ENCODE data around the gene CLDND2. TPM values are rescaled to one million over a fixed set of nuclear protein-coding genes. Genes with fewer than 3 reads are reported as not detected.

Gene CLDND2
- total and polyA plus RNA-seq, 12 donors = 1.2 to 2.2 (median 1.6) TPM; not detected in 2

DNA sequence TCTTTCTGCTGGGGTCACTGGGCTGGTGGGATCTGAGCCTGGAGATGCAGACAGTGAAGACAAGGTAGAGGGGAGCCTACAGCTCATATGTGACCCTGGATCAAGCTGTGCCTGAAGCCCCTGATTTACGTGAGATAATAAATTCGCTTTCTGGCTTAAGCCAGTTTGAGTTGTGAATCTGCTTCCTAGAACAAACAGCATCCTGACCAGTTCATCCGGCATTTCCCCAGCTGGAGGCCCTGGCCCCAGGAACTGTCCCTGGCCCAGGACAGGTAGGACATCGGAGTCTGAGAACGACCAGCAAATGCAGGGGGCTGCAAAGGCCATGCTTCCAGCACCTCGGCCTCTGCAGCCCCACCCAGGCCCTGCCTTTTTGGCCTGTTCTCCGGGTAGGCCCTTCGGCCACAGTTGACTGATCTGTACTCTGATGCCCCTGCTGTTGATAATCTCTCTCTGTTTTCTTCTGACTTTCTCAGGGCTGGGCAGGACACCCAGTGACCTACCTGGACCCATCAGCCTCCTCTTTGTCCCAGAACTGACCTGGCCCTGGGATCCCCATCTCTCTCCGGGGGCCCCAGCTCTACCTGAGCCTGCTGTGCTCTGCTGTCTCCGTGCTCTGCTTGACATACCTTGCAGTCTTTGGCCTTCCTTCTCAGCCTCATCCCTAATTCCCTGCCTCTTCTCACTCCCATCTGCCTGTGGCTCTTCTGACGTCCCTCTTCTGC, 17.4 kb downstream of the CLDND2 start:
- 95 to 99% methylated on average over 11 of the region's 11 CpGs for WGBS, 2 donors
- no peak for ATAC-seq
- Histone ChIP-seq H3K4me1 (peaks cover 0 to 9% (median 0%) of the 10 kb centered on the region in 9 donors), H3K9me3 (no peaks in the 10 kb centered on the region), H3K4me3 (no peak overlapping the region), H3K27me3 (no peaks in the 10 kb centered on the region), H3K36me3 (peaks cover 0 to 66% (median 41%) of the 10 kb centered on the region in 9 donors), H3K27ac (no peak overlapping the region)
- DNase-seq = no peak
- intact Hi-C loops (cut with DNase I) = no loop called here
- TF ChIP-seq, protein P1, sequence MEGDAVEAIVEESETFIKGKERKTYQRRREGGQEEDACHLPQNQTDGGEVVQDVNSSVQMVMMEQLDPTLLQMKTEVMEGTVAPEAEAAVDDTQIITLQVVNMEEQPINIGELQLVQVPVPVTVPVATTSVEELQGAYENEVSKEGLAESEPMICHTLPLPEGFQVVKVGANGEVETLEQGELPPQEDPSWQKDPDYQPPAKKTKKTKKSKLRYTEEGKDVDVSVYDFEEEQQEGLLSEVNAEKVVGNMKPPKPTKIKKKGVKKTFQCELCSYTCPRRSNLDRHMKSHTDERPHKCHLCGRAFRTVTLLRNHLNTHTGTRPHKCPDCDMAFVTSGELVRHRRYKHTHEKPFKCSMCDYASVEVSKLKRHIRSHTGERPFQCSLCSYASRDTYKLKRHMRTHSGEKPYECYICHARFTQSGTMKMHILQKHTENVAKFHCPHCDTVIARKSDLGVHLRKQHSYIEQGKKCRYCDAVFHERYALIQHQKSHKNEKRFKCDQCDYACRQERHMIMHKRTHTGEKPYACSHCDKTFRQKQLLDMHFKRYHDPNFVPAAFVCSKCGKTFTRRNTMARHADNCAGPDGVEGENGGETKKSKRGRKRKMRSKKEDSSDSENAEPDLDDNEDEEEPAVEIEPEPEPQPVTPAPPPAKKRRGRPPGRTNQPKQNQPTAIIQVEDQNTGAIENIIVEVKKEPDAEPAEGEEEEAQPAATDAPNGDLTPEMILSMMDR (IDR thresholded peaks at IDR 0.05) = no peak

DNA sequence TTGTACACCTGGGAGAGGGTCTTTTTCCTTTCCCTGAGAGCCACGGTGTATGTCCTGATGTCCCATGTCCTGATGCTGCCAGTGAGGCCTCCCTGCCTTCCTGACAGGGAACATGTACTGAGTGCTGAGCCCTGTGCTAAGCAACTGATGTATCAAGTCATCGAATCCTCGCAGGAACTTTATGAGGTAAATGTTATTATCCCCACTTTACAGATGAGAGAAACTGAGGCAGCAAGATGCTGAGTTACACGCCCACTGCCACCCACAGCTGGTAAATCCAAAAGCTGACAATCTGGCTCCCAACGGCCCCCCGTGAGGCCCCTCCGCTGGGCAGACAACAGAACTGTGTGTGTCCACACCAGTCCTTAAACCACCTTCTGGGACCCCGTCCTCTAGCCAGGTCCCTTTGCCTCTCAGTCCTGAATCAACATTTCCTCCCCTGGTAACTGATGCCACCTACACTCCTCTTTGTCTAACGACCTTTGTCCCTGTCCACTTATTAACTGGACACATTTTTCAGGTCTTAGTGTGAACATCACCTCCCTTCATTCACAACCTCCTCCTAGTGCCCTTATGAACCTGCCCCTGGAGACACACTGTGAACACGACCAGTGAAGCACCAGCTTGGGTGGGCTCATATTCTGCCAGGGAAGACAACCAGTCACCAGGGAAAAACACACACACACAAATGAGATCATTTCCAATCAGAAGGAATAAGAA, 21.4 kb downstream of the CLDND2 start:
- intact Hi-C loops (cut with DNase I) = loop anchor here in 1 of 10 donors (10.0 kb wide), 1 partner anchor 307 kb away; no protein-coding TSS in a partner anchor

DNA sequence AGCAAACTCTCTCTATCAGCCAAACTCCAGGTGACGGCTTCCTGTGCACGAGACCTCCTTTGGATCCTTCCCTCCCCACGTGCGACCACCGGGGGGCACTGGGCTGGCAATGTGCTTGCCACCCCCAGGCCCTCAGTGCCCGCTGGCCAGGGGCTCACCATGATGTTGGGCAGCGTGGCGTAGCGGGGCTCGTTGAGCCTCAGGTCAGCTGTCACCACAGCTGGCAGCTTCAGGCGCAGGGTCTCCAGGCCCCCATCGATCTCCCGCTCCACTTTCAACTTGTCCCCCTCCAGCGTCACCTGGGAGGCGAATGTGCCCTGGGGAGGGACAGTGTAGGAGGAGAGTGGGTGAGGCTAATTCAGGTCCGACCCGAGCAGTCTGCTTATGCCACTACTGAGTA, 22.1 kb downstream of the CLDND2 start:
- Histone ChIP-seq H3K36me3 (peaks cover 0 to 74% (median 48%) of the 10 kb centered on the region in 9 donors), H3K4me1 (no peaks in the 10 kb centered on the region), H3K9me3 (no peaks in the 10 kb centered on the region), H3K27me3 (no peaks in the 10 kb centered on the region), H3K27ac (no peak overlapping the region), H3K4me3 (no peak overlapping the region)
- 91% methylated on average over 17 of the region's 17 CpGs for WGBS, 2 donors
- TF ChIP-seq, protein P1 (IDR thresholded peaks at IDR 0.05) = no peak
- intact Hi-C loops (cut with DNase I) = loop anchor here in 1 of 10 donors (10.0 kb wide), 1 partner anchor 308 kb away; no protein-coding TSS in a partner anchor
- ATAC-seq (no peak), DNase-seq (no peak)

More for the DNA sequence above, 21.4 kb downstream of the CLDND2 start:
- H3K4me3 ChIP-seq = no peak overlapping the region
- no peak for ATAC-seq
- no peak for DNase-seq
- H3K4me1 ChIP-seq = no peaks in the 10 kb centered on the region
- TF ChIP-seq, protein P1 (IDR thresholded peaks at IDR 0.05) = no peak
- peaks cover 0 to 80% (median 51%) of the 10 kb centered on the region in 9 donors for H3K36me3 ChIP-seq
- no peak overlapping the region for H3K27ac ChIP-seq
- H3K27me3 ChIP-seq = no peaks in the 10 kb centered on the region
- WGBS, 2 donors = 77 to 89% methylated on average over 10 of the region's 10 CpGs
- H3K9me3 ChIP-seq = no peaks in the 10 kb centered on the region

DNA sequence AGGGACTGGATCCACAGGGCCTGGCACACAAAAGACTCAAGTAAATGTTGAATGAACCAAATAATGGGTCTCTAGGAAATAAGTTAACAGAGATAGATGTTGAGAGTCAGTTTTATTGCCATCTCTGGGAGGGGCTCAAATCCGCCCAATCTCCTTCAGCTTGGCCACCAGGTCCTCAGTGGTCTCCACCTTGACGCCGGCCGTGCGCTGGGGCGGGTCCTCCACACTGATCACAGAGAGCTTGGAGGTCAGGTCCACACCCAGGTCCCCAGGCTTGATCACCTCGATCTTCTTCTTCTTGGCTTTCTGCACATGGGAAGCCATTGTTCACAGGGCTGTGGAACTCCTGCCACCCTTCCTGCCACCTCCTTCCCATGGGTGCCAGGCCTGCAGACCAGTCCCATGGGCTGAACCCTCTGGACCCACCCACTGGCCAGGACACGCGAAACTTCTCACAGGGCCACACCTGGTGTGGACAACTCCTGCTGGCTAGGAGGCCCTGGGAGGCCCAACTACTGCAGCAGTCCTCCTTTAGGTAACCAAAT, 23.7 kb downstream of the CLDND2 start:
- no peaks in the 10 kb centered on the region for H3K27me3 ChIP-seq
- ATAC-seq = no peak
- TF ChIP-seq, protein P1 (IDR thresholded peaks at IDR 0.05) = no peak

More for the DNA sequence above, 23.7 kb downstream of the CLDND2 start:
- Histone ChIP-seq H3K4me1 (peaks cover 0 to 9% (median 4%) of the 10 kb centered on the region in 9 donors), H3K9me3 (no peaks in the 10 kb centered on the region), H3K4me3 (no peak overlapping the region), H3K27ac (no peak overlapping the region), H3K36me3 (peaks cover 0 to 58% (median 32%) of the 10 kb centered on the region in 9 donors)
- no peak for DNase-seq
- WGBS, 2 donors = 96 to 97% methylated on average over 9 of the region's 9 CpGs
- intact Hi-C loops (cut with DNase I) = loop anchor here in 1 of 10 donors (10.0 kb wide), 1 partner anchor 310 kb away; no protein-coding TSS in a partner anchor

Data from heart right ventricle (tissue), 16 donors.